Measurements from ENCODE around the gene RABGAP1L.
"Not testable (repeated sequence)": the region's sequence is repeated elsewhere in the genome, so short reads cannot be mapped to it uniquely, and the experiment has no call there.

RABGAP1L gene

DNA sequence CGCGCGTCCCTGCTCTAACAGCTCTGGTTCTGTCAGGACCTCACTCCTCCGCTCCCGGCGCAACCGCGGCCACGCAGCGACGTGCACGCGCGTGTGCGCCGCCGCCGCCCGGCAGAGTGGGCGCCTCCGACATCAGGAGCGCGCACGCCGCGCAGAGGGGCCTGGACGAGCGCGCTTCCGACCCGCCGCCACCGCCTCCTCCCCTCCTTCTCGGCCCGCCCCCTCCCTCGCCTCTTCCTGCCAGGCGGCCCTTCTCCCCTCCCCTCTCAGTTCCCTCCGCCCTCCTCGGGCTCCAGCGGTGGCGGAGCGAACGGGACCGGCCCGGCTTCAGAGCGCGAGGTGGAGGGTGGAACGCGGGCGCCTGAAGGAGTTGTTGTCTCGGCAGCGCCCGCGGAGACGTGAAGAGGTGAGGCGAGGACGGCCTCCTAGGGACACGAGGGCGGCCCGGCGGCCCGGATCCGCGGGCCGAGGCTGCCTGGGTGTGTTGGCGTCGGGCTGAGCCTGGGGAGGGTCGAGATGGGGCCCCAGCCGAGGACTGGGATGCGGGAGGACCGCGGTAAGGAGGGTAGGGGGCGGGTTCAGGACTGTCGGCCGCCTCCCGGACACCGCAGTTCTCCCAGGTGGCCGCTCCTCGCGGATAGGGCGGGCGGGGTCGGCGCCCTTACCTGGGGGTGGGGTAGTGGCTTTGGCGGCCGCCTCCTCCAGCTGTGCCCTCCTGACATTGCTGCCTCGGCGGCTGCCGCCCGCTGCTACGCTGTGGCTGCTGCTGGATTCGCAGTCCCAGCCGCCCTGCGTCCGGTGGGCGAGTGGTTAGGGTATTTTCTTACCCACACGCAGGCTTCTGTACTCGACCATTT, at the start of gene RABGAP1L:
Gene RABGAP1L, plus strand, starts transcription at position 269 of the 857 bp plus-strand sequence.
- DNase-seq = peak; percentile 92

DNA sequence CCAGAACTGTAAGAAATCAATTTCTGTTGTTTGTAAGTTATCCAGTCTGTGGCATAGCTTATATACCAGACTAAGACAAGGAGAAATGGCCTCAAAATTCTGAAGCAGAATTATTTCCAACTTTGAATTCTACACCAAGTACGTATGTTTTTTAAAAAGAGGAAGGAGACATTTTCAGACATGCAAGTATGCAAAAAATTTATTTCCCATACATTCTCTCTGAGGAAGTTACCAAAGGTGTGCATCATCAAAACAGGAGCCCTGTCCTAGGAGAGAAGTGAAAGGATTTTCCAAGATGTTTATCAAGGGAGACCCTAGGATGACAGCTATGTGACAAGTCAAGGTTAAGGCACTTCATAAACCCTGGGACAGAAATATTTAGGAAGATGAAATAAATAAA, 49.3 kb upstream of the RABGAP1L start:
- no peak for DNase-seq

DNA sequence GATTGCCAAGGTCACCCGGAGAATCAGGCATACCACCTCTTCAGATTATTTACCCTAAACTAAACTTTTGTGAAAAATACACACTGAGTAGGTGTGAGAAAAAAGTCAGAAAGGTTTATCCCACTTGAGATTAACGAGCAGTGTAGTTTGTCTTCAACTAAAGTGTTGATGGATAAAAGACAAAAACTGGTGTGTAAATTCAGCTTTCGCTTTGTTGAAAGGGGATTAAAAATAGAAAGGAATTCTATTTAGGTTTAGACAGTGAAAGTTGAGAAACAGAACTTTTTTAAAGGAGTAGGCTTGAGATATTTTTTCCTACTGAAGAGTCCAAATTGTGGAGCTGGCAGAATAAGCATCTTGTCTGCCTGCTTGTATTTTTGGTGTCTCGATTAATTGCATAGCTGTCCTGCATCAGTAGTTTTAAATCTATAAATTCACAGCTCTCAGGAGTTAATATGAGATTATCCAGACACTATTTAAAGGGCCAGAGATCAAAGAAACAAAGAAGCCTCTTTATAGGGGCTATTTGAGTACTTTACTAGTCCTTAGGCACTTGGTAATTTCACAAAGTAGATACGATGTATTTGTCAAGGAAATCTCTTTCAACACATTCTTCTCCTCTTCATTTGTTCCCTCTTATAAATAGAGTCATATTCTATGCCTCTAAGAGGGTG, 46.7 kb upstream of the RABGAP1L start:
- DNase-seq = no peak

DNA sequence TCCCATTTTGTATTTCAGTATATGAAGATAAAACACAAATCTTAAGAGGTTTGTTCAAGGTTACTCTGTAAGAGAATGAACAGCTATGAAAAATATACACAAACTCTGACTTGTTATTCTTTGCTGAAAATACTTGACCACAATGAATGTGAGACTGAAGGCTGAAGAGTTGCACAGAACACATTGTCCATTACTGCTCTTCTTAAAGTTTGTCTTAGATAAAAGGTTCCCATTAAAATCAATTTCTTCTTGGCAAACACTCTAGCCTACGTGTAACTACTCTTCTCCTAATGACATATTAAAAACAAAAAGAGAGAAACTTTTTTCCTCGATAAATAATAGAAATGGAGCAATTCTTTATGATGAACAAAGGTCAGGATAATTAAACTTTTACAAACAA, 45.2 kb upstream of the RABGAP1L start:
- no peak for DNase-seq

GRCh38 chr1:174114788-174115448, 44.4 kb upstream of the RABGAP1L start:
- no peak for DNase-seq

DNA sequence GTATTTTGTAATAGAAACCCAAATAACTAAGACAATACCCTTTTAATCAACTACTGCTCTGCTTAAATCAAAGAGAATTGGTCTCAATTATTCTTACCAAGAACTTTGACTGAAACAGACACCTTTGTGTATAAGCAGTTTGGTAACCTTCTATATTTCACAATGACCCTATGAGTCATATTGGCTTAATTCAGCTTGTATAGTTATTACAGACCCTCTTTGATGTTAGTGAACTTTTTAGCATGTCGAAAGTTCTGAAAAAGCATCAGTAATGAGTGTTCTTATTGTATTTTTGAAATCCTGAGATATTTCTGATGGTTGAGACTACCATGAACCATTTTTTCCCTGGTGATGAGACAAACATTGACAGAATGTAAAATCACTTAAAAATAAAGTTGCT, 43.3 kb upstream of the RABGAP1L start:
- no peak for DNase-seq

DNA sequence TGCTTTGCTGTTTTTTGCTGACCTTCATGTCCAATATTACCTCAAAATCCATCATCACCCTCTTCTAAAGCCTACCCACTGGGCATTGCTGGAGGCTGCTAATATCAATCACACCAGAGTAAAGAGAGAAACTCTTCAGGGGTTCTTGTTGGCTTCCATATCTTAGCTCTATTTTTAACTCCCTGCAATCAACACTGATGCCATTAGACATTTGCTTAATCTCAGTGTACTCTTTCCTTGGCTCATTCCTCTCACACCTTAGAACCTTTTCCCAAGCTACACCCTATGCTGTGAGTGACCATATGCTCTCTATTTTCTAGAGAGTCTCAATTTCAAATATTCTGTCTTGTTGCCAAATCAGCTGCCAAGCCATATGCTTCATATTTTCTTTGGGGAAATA, 40.6 kb upstream of the RABGAP1L start:
- DNase-seq = no peak

- not testable (repeated sequence) for DNase-seq
Observed at GRCh38 chr1:174122318-174122717, 37.0 kb upstream of the RABGAP1L start.

DNA sequence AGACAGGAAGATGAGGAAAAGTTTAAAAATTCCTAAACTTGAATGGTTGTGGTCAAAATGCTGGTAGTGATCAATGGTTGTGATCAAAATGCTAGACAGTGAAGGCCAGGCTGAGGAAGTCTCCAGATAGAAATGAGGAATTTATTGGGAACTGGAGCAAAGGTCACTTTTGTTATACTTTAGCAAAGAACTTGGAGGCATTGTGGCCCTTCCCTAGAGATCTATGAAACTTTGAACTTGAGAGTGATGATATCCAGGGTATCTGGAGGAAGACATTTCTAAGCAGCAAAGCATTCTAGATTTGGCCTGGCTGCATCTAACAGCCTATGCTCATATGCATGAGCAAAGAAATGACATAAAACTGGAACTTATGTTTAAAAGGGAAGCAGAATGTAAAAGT, 35.5 kb upstream of the RABGAP1L start:
- no peak for DNase-seq

DNA sequence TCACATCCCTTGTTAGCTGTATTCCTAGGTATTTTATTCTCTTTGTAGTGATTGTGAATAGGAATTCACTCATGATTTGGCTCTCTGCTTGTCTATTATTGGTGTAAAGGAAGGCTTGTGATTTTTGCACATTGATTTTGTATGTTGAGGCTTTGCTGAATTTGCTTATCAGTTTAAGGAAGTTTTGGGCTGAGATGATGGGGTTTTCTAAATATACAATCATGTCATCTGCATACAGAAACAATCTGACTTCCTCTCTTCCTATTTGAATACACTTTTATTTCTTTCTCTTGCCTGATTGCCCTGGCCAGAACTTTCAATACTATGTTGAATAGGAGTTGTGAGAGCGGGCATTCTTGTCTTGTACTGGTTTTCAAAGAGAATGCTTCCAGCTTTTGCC, 32.1 kb upstream of the RABGAP1L start:
- DNase-seq = not testable (repeated sequence)

DNA sequence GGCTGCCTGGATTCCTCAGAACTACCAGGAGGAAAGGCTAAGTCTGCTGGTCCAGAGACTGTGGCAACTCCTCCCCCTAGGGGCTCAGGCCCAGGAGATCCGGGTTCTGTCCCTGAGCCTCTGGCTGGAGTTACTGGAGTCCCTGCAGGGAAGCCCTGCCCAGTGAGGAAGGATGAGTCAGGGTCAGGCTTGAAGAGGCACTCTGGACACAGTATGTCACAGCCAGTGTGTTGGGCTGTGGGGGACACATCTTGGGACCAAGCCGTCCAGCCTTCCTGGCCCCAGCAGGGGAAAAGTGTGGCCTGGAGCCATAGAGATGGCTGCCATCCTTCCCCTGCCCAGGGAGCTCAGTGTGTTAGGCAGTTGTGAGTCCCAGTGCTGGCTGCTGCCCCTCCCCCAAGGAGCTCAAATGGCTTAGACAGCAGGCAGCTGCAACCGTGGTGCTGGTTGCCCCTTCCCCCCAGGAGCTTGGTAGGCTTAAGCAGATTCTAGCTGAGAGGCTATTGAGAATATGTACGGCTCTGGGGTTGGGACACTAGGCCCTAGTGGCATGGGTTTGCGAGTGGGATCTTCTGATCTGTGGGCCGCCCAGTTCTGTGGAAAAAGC, 28.2 kb upstream of the RABGAP1L start:
- DNase-seq = no peak

DNA sequence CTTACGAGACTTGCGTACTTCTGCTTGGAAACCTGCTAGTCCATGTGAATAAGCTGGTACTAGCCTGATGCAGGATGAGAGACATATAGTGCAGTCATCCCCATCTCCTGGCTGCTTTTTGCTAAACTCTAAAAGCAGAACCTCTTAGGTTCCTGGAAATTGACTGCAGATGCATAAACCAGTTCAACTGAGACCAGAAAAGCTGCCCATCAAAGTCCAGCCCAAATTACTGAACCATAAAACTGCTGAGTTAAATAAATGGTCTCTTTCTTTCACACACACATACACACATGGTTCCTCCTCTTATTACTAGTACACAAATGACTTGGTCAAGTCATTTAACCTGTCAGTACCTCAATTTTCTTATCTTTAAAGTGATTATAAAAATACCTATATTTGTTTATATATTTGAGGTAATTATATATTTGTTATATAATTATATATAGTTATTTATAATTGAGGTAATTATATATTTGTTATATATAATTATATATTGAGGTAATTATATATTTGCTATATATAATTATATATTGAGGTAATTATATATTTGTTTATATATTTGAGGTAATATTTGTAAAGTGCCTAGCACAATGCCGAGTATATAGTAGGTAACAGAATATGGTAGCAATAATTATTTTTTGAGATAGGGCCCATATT, 25.2 kb upstream of the RABGAP1L start:
- DNase-seq = no peak

GRCh38 chr1:174135211-174135610, 24.1 kb upstream of the RABGAP1L start:
- no peak for DNase-seq

- no peak for DNase-seq
Observed at GRCh38 chr1:174136714-174137113, 22.6 kb upstream of the RABGAP1L start.

GRCh38 chr1:174142836-174143235, 16.5 kb upstream of the RABGAP1L start:
- no peak for DNase-seq

- DNase-seq = not testable (repeated sequence)
Observed at GRCh38 chr1:174143727-174144396, 15.5 kb upstream of the RABGAP1L start.

GRCh38 chr1:174144397-174144783, 14.9 kb upstream of the RABGAP1L start:
- not testable (repeated sequence) for DNase-seq

DNA sequence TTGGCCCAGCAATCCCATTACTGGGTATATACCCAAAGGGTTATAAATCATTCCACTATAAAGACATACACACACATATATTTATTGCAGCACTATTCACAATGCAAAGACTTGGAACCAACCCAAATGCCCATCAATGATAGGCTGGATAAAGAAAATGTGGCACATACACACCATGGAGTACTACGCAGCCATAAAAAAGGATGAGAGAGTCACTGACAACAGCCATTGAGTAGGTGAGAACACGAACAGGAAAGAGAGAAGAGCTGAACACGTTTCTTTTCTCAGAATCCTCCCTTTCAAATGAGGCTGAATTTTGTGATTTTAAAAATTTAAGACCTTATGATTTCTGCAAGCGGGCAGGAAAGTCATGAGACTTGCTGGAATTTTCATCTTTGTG, 10.1 kb upstream of the RABGAP1L start:
- DNase-seq = no peak

- DNase-seq = no peak
Observed at GRCh38 chr1:174150499-174150898, 8.8 kb upstream of the RABGAP1L start.

DNA sequence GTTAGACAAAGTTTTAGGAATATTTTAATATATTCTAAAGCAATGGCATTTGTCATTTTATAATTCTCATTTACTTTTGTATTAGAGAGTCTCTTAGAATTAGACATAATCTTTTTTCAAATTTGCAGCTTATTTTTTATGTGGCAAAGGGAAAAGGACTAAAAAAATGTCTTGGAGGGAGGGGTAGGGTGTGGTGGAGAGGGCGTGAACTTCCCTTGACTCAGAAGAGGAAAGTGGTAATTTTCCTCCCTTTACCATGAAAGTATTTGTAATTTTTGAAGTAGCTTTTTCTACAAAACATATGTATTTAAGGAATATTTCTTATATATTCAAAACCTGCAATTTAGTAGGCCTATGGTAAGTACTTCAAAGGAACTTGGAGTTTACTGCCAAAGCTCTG, 6.9 kb upstream of the RABGAP1L start:
- DNase-seq = no peak

DNA sequence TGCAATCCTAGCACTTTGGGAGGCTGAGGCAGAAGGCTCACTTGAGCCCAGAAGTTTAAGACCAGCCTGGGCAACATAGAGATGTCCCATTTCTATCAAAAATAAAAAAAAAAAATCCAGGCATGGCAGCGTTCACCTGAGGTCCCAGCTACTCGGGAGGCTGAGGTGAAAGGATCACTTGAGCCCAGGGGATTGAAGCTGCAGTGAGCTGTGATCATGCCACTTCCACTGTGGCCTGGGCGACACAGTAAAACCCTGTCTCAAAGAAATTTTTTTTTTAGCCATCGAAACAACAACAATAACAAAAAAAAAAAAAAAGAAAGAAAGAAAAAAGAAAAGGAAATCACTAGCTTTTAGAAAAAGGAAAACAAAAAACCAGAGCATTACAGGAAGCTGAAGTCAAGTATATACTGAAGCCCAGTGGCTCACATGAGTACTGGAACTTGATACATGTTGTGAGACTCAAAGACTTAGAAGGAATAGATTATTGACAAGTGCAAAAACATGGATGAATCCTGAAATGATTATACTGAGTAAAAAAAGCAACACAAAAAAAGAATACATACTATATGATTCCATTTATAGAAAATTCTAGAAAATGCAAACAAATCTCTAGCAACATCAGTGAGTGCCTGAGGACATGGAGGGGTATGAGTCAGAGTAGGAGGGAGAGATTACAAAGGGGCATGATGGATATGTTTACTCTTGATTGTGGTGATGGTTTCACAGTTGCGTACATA, 6.1 kb upstream of the RABGAP1L start:
- DNase-seq = no peak

- no peak for DNase-seq
Observed at GRCh38 chr1:174153825-174154107, 5.6 kb upstream of the RABGAP1L start.
